Osteoblast (primary cell): ENCODE measurements around the gene AUTS2. TPM values are rescaled to one million over a fixed set of nuclear protein-coding genes. Genes with fewer than 3 reads are reported as not detected.

Experiments used
- DNase-seq: peaks from one replicate; pipeline ENCODE4 v3.0.0; 2011; ENCODE audit warnings: low spot score, mixed read lengths; ENCODE audit not compliant: insufficient read length; ENCODE audit errors: missing footprints
- H2AFZ ChIP-seq: 2 replicates; pipeline ENCODE4 v1.6.0; 2011; ENCODE audit warnings: mild to moderate bottlenecking, low read length
- H3K27ac ChIP-seq: 2 replicates; pipeline ENCODE4 v1.5.1; 2011; ENCODE audit warnings: mild to moderate bottlenecking, low read depth, low read length, moderate library complexity
- H3K27me3 ChIP-seq: 2 replicates; pipeline ENCODE4 v1.6.0; 2012; ENCODE audit warnings: mild to moderate bottlenecking, control low read depth, inconsistent platforms, low read length, moderate library complexity; ENCODE audit not compliant: insufficient read depth
- H3K36me3 ChIP-seq: 2 replicates; pipeline ENCODE4 v1.5.1; 2011; ENCODE audit warnings: mild to moderate bottlenecking, low read length, control low read depth, moderate library complexity; ENCODE audit not compliant: insufficient read depth
- H3K4me1 ChIP-seq: 2 replicates; pipeline ENCODE4 v1.5.1; 2011; ENCODE audit warnings: mild to moderate bottlenecking, low read length, control low read depth, moderate library complexity; ENCODE audit not compliant: insufficient read depth
- H3K4me2 ChIP-seq: 2 replicates; pipeline ENCODE4 v1.6.0; 2011; ENCODE audit warnings: mild to moderate bottlenecking, low read length; ENCODE audit not compliant: insufficient read depth
- H3K4me3 ChIP-seq: fragments of 200-600 bp; sonication (generic); 3 replicates; pipeline ENCODE4 v1.5.1; 2012; ENCODE audit warnings: mild to moderate bottlenecking, low read length, inconsistent platforms; ENCODE audit not compliant: insufficient read depth
- H3K79me2 ChIP-seq: 2 replicates; pipeline ENCODE4 v1.6.0; 2012; ENCODE audit warnings: mild to moderate bottlenecking, low read length, control low read depth, inconsistent platforms; ENCODE audit not compliant: insufficient read depth
- H3K9me3 ChIP-seq: 2 replicates; pipeline ENCODE4 v1.5.1; 2011; ENCODE audit warnings: low read depth, low read length, control low read depth
- H4K20me1 ChIP-seq: 2 replicates; pipeline ENCODE4 v1.6.0; 2012; ENCODE audit warnings: mild to moderate bottlenecking, low read length, control low read depth; ENCODE audit not compliant: insufficient read depth
- CTCF ChIP-seq: IDR thresholded peaks from 2 replicates; pipeline ENCODE4 v1.5.1; 2011; ENCODE audit warnings: mild to moderate bottlenecking, low read depth, low read length, moderate library complexity; ENCODE audit errors: extremely low read depth
- total RNA-seq: library from RNA; depleted of rRNA; stranded (reverse); fragments of >200 nt; gene quantifications from 2 replicates; pipeline ENCODE4 v1.2.3, GENCODE V29; 2012

The AUTS2 gene
- total RNA-seq, 1 donor: 15.2 TPM

GRCh38 chr7:70785427-70785826, 1187.2 kb downstream of the AUTS2 start:
- TF ChIP-seq CTCF: no peak
- Histone ChIP-seq H3K27ac (no peak overlapping the region), H3K9me3 (no peaks in the 10 kb centered on the region), H3K27me3 (no peaks in the 10 kb centered on the region), H3K79me2 (no peaks in the 10 kb centered on the region), H3K4me3 (no peak overlapping the region), H3K36me3 (peaks cover 11% of the 10 kb centered on the region), H3K4me1 (no peaks in the 10 kb centered on the region), H4K20me1 (no peaks in the 10 kb centered on the region), H3K4me2 (no peak overlapping the region), H2AFZ (no peak overlapping the region)
- no peak for DNase-seq

DNA sequence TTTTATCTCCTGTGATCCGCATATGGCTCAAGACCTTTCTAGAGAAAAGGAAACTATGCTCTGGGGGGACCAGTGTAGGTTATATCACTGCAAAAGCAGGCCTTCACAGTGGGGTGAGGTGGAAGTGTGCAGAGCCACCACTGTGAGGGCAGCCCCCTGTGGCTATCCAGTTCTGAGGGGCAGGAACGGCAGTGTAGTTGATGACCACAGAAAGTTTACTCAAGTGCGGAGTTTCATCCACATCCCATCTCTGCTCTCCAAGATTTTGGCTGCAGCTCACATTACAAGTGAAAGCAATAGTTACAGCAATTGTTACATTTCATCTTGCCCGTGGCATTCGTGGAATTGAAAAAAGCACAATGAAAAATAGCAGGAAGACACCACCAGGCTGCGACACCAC, 1187.8 kb downstream of the AUTS2 start:
- no peak for DNase-seq
- no peak for TF ChIP-seq CTCF
- H3K27me3 ChIP-seq: no peaks in the 10 kb centered on the region
- no peaks in the 10 kb centered on the region for H3K9me3 ChIP-seq
- no peaks in the 10 kb centered on the region for H3K79me2 ChIP-seq
- H3K4me1 ChIP-seq: no peaks in the 10 kb centered on the region
- H2AFZ ChIP-seq: no peak overlapping the region
- H3K4me3 ChIP-seq: no peak overlapping the region
- H3K4me2 ChIP-seq: no peak overlapping the region
- H3K36me3 ChIP-seq: peaks cover 11% of the 10 kb centered on the region
- H4K20me1 ChIP-seq: no peaks in the 10 kb centered on the region
- H3K27ac ChIP-seq: no peak overlapping the region

GRCh38 chr7:70787286-70787685, 1189.0 kb downstream of the AUTS2 start:
- DNase-seq: no peak
- Histone ChIP-seq H3K4me1 (no peaks in the 10 kb centered on the region), H3K9me3 (no peaks in the 10 kb centered on the region), H3K36me3 (peaks cover 8% of the 10 kb centered on the region), H2AFZ (no peak overlapping the region), H3K79me2 (no peaks in the 10 kb centered on the region), H3K27me3 (no peaks in the 10 kb centered on the region), H3K4me2 (no peak overlapping the region), H4K20me1 (no peaks in the 10 kb centered on the region), H3K4me3 (no peak overlapping the region), H3K27ac (no peak overlapping the region)
- no peak for TF ChIP-seq CTCF

DNA sequence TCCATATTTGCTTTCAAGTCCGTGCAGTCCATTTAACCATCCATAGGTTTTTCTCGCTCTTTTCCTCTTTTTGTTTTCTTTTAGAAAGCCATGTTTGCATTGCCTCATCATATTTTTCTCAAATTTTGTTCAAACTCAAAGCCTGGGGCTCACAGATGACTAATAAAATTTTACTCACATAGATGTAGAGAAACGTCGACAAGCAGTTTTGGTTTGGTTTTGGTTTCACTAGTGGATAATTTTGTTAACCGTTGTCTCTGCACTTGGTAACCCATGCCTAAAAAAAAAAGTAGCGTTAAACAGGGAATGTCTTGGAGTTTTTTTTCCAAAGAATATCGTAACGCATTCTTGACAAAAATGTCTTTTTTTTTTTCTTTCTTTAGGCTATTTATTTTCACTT, 1189.5 kb downstream of the AUTS2 start:
- H4K20me1 ChIP-seq: no peaks in the 10 kb centered on the region
- H3K36me3 ChIP-seq: peaks cover 6% of the 10 kb centered on the region
- H3K4me2 ChIP-seq: no peak overlapping the region
- H3K4me1 ChIP-seq: no peaks in the 10 kb centered on the region
- H3K4me3 ChIP-seq: no peak overlapping the region
- no peak overlapping the region for H3K27ac ChIP-seq
- no peak for DNase-seq
- H3K9me3 ChIP-seq: no peaks in the 10 kb centered on the region
- no peaks in the 10 kb centered on the region for H3K27me3 ChIP-seq
- no peak for TF ChIP-seq CTCF
- H2AFZ ChIP-seq: no peak overlapping the region
- H3K79me2 ChIP-seq: no peaks in the 10 kb centered on the region
